ENCODE data around the gene CTU1. TPM values are rescaled to one million over a fixed set of nuclear protein-coding genes. Genes with fewer than 3 reads are reported as not detected.

Gene CTU1
- total and polyA plus RNA-seq, 2 donors (not counting 1 experiment from before 2014, with no cell fraction given): 8.1 to 8.4 TPM

GRCh38 chr19:51135004-51135403, 26.8 kb upstream of the CTU1 start:
- Histone ChIP-seq H2AFZ (ENCODE audit: insufficient read depth, low read depth, low read length, poor library complexity, severe bottlenecking) (no peak overlapping the region), H4K20me1 (ENCODE audit: control insufficient read depth, insufficient read depth, low read length, poor library complexity, severe bottlenecking) (no peaks in the 10 kb centered on the region), H3K9ac (ENCODE audit: low read length) (no peak overlapping the region), H3K4me1 (ENCODE audit: control insufficient read depth in 2 of 2, insufficient read depth in 2 of 2, low read length in 2 of 2) (peaks cover 4 to 19% of the 10 kb centered on the region in 2 donors), H3K9me3 (ENCODE audit: control extremely low read depth in 1 of 3, control insufficient read depth in 2 of 3, insufficient read depth in 1 of 3, low read length in 2 of 3) (peaks cover 0 to 11% (median 0%) of the 10 kb centered on the region in 3 donors), H3K27ac (ENCODE audit: low read length in 2 of 2) (no peak overlapping the region), H3K4me3 (ENCODE audit: control extremely low read depth in 1 of 5, extremely low read depth in 1 of 5, insufficient read depth in 1 of 5, low read depth in 2 of 5, low read length in 4 of 5) (no peak overlapping the region), H3K4me2 (replicated peaks; ENCODE audit: low read depth, low read length, poor library complexity, severe bottlenecking) (no peak overlapping the region), H3K36me3 (replicated peaks in 1 of 2; ENCODE audit: control extremely low read depth in 1 of 2, control insufficient read depth in 1 of 2, extremely low read depth in 1 of 2, insufficient read depth in 2 of 2, low read length in 1 of 2) (no peaks in the 10 kb centered on the region), H3K79me2 (ENCODE audit: control insufficient read depth, insufficient read depth, low read length) (no peaks in the 10 kb centered on the region), H3K27me3 (replicated peaks in 1 of 4; ENCODE audit: control extremely low read depth in 1 of 4, control insufficient read depth in 3 of 4, insufficient read depth in 4 of 4, low read length in 3 of 4) (peaks cover 0 to 42% (median 8%) of the 10 kb centered on the region in 4 experiments)
- intact Hi-C loops (cut with micrococcal nuclease): no loop called here
- DNase-seq (no peak), ATAC-seq (ENCODE audit: low read depth) (no peak)
- ChIA-PET POLR2A (no interaction called here), CTCF (interaction anchor here (1.2 kb wide), 1 partner anchor 22 kb away, joined by 3 read pairs; no protein-coding TSS in a partner anchor)
- Mint-ChIP-seq H3K27ac (no peak overlapping the region), H3K4me1 (peaks cover 18% of the 10 kb centered on the region), H3K9me3 (ENCODE audit: insufficient read depth) (no peaks in the 10 kb centered on the region), H3K27me3 (peaks cover 57% of the 10 kb centered on the region), H3K4me3 (no peak overlapping the region)
- WGBS (ENCODE audit: insufficient coverage): 80% methylated on average over 1 of the region's 5 CpGs
- no peak for TF ChIP-seq CTCF (IDR thresholded peaks at IDR 0.05)
- no peak for TF ChIP-seq EZH2 (IDR thresholded peaks at IDR 0.05; ENCODE audit: borderline replicate concordance, insufficient read depth, low read depth, low read length, poor library complexity, severe bottlenecking)

GRCh38 chr19:51131780-51132680, 23.8 kb upstream of the CTU1 start:
- Histone ChIP-seq H3K4me2 (replicated peaks; ENCODE audit: low read depth, low read length, poor library complexity, severe bottlenecking) (peak overlapping the region; percentile 8), H4K20me1 (ENCODE audit: control insufficient read depth, insufficient read depth, low read length, poor library complexity, severe bottlenecking) (no peaks in the 10 kb centered on the region), H3K27me3 (replicated peaks in 1 of 4; ENCODE audit: control extremely low read depth in 1 of 4, control insufficient read depth in 3 of 4, insufficient read depth in 4 of 4, low read length in 3 of 4) (peaks cover 0 to 26% (median 4%) of the 10 kb centered on the region in 4 experiments), H3K9ac (ENCODE audit: low read length) (peak overlapping the region; percentile 4), H3K4me1 (ENCODE audit: control insufficient read depth in 2 of 2, insufficient read depth in 2 of 2, low read length in 2 of 2) (peaks cover 0 to 4% of the 10 kb centered on the region in 2 donors), H2AFZ (ENCODE audit: insufficient read depth, low read depth, low read length, poor library complexity, severe bottlenecking) (peak overlapping the region; percentile 22), H3K4me3 (ENCODE audit: control extremely low read depth in 1 of 5, extremely low read depth in 1 of 5, insufficient read depth in 1 of 5, low read depth in 2 of 5, low read length in 4 of 5) (no peak overlapping the region), H3K9me3 (ENCODE audit: control extremely low read depth in 1 of 3, control insufficient read depth in 2 of 3, insufficient read depth in 1 of 3, low read length in 2 of 3) (peaks cover 0 to 6% (median 0%) of the 10 kb centered on the region in 3 donors), H3K36me3 (replicated peaks in 1 of 2; ENCODE audit: control extremely low read depth in 1 of 2, control insufficient read depth in 1 of 2, extremely low read depth in 1 of 2, insufficient read depth in 2 of 2, low read length in 1 of 2) (no peaks in the 10 kb centered on the region), H3K79me2 (ENCODE audit: control insufficient read depth, insufficient read depth, low read length) (no peaks in the 10 kb centered on the region), H3K27ac (ENCODE audit: low read length in 2 of 2) (no peak overlapping the region)
- DNase-seq (no peak), ATAC-seq (ENCODE audit: low read depth) (no peak)
- Mint-ChIP-seq H3K9me3 (ENCODE audit: insufficient read depth) (no peaks in the 10 kb centered on the region), H3K4me3 (no peak overlapping the region), H3K27ac (no peak overlapping the region), H3K27me3 (peaks cover 52% of the 10 kb centered on the region), H3K4me1 (peaks cover 3% of the 10 kb centered on the region)
- TF ChIP-seq EZH2 (IDR thresholded peaks at IDR 0.05; ENCODE audit: borderline replicate concordance, insufficient read depth, low read depth, low read length, poor library complexity, severe bottlenecking) (no peak), CTCF (IDR thresholded peaks at IDR 0.05) (no peak)
- POLR2A ChIA-PET: no interaction called here
- CTCF ChIA-PET: no interaction called here
- intact Hi-C loops (cut with micrococcal nuclease): no loop called here
- 44% methylated on average over 20 of the region's 24 CpGs for WGBS (ENCODE audit: insufficient coverage)

Measured in B cell (primary cell).